ENCODE data around the gene SLC22A3.
"Not testable (repeated sequence)": the region's sequence is repeated elsewhere in the genome, so short reads cannot be mapped to it uniquely, and the experiment has no call there.

SLC22A3 gene

DNA sequence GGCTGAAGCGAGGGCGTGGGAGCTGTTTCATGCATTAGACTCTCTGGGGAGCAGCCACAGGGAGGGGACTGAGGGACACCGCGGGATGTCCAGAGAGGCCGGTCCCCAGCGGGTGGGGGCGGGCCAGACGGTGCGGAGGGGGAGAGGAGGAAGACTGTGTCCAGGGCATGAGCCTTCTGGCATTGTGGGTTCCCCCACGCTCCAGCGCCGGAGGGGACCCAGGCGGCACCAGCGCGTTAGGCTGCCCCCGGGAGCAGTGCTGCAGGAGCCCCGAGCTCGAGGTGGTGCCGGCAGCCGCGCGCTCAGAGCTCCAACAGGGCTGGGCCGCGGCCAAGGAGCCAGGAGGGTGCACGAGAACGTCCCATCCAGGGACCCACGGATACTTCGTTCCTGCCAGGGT is 14.4 kb downstream of the SLC22A3 start:
- Histone ChIP-seq H3K4me3 (ENCODE audit: insufficient read length, low read depth) (no peak overlapping the region), H3K4me1 (ENCODE audit: insufficient read depth, insufficient read length) (no peaks in the 10 kb centered on the region), H3K36me3 (ENCODE audit: insufficient read depth, insufficient read length, low read length) (no peaks in the 10 kb centered on the region), H3K9ac (ENCODE audit: insufficient read length, low read depth) (no peak overlapping the region), H3K27me3 (ENCODE audit: insufficient read depth, insufficient read length) (no peaks in the 10 kb centered on the region), H3K9me3 (ENCODE audit: insufficient read depth, low read length) (no peaks in the 10 kb centered on the region)
- DNase-seq (ENCODE audit: low read depth, low spot score): no peak
- TF ChIP-seq YY1 (IDR thresholded peaks at IDR 0.05; ENCODE audit: insufficient read depth, insufficient read length): no peak
- no peak for TF ChIP-seq ZNF274 (IDR thresholded peaks at IDR 0.05; ENCODE audit: low read depth, low read length)
- no peak for TF ChIP-seq SUZ12 (IDR thresholded peaks at IDR 0.05; ENCODE audit: extremely low read depth, insufficient read depth, insufficient read length)

DNA sequence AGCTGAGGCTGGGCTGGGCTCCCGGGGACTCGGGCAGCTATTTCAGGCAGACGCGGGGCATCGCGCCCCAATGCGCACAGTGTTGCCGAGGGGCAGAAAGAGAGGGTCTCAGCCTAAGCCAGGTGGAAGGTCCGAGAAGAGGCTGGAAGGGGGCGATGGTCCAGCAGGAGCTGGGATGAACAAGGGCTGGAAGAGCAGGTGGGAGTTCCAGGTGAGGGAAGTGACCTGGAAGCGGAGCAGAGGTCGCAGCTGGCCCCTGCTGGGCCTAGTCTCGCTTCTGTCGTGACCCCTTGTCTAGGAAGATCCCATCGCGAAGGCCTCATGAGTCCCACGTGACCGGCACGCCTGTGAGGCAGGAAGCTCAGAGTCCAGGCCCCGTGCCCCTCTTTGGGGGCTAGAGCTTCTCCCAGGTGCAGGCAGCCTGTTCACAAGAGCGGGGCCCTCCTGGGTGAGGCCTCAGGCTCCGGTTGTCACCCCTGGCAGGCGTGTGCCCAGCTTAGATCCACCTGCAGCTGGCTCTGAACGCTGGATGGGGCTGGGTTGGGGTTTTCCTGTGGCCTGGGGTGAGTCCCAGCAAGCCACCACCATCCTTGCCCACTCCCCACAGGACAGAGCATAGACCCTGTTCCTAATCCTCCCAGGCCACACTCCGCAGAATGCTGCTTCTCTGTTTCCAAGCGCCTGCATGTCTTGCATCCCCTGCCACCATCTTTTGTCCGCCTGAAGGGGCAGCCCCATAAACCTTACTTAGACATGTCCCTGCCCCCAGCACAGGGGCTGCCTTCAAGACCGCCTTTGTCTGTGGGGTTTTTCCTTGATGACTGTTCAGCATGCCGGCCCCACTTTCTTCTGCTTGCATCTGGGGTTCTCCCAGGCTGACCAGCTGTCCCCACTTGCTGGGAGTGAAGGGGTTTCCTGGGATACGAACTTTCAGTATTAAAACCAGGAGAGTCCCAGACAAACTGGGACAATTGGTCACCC is 15.1 kb downstream of the SLC22A3 start:
- Histone ChIP-seq H3K27me3 (ENCODE audit: insufficient read depth, insufficient read length) (no peaks in the 10 kb centered on the region), H3K9me3 (ENCODE audit: insufficient read depth, low read length) (no peaks in the 10 kb centered on the region), H3K9ac (ENCODE audit: insufficient read length, low read depth) (no peak overlapping the region), H3K4me3 (ENCODE audit: insufficient read length, low read depth) (no peak overlapping the region), H3K4me1 (ENCODE audit: insufficient read depth, insufficient read length) (no peaks in the 10 kb centered on the region), H3K36me3 (ENCODE audit: insufficient read depth, insufficient read length, low read length) (no peaks in the 10 kb centered on the region)
- TF ChIP-seq ZNF274 (IDR thresholded peaks at IDR 0.05; ENCODE audit: low read depth, low read length) (no peak), SUZ12 (IDR thresholded peaks at IDR 0.05; ENCODE audit: extremely low read depth, insufficient read depth, insufficient read length) (no peak), YY1 (IDR thresholded peaks at IDR 0.05; ENCODE audit: insufficient read depth, insufficient read length) (no peak)
- DNase-seq (ENCODE audit: low read depth, low spot score): no peak

DNA sequence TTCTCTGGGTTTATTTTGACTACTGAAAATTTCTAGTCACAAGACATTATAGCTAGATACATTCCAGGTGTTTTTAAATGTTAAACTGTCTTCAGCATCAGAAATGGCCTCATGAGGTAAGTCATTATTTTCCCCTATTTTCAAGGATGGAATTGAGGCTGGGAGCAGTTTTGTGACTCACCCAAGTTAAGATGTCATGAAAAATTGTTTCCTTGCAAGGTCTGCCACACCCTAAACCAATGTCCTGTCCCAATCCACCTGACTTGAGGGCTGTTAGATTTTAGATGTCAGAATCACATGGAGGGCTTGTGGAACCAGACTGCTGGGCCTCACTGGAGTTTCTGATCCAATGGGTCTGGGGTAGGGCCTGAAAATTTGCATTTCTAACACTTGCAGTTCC is 16.9 kb downstream of the SLC22A3 start:
- H3K9ac ChIP-seq (ENCODE audit: insufficient read length, low read depth): no peak overlapping the region
- no peaks in the 10 kb centered on the region for H3K27me3 ChIP-seq (ENCODE audit: insufficient read depth, insufficient read length)
- DNase-seq (ENCODE audit: low read depth, low spot score): no peak
- H3K4me1 ChIP-seq (ENCODE audit: insufficient read depth, insufficient read length): no peaks in the 10 kb centered on the region
- no peaks in the 10 kb centered on the region for H3K36me3 ChIP-seq (ENCODE audit: insufficient read depth, insufficient read length, low read length)
- no peaks in the 10 kb centered on the region for H3K9me3 ChIP-seq (ENCODE audit: insufficient read depth, low read length)
- no peak overlapping the region for H3K4me3 ChIP-seq (ENCODE audit: insufficient read length, low read depth)
- no peak for TF ChIP-seq SUZ12 (IDR thresholded peaks at IDR 0.05; ENCODE audit: extremely low read depth, insufficient read depth, insufficient read length)
- TF ChIP-seq YY1 (IDR thresholded peaks at IDR 0.05; ENCODE audit: insufficient read depth, insufficient read length): no peak
- TF ChIP-seq ZNF274 (IDR thresholded peaks at IDR 0.05; ENCODE audit: low read depth, low read length): no peak

DNA sequence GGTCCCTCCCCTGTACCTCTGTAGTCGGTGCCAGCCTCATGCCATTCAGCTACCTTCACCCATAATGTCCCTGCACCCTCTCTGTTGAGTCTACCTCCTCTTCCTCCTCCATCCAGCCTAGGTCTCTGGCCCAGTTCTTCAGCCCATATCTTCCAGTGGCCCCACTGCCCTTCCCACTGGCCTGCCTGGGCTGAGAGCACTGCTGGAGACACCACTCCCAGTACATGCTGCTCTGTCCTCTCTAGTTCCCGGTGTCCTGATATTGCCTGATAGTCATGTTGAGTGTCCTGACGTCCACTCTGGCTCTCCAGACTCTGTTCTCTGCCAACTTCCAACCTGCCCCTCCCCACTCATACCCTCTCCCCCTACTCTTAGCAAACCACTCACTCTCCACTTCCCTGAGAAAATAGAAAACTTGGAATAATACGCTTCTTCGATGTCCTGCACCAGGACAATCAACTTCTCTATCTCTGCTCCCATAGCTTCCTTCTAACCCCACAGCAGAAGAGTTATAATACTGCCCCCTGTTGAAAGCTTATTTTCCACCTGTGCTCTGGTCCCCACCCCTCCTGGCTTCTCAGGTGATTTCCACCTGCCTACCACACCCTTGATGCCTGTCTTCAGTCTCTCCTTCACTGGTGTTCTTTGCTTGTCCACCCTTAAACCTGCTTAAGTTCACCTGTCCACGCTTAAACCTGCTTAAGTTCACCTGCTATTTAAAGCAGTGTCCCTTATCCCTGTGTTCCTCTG is 19.8 kb downstream of the SLC22A3 start:
- H3K27me3 ChIP-seq (ENCODE audit: insufficient read depth, insufficient read length): no peaks in the 10 kb centered on the region
- H3K4me1 ChIP-seq (ENCODE audit: insufficient read depth, insufficient read length): no peaks in the 10 kb centered on the region
- no peaks in the 10 kb centered on the region for H3K36me3 ChIP-seq (ENCODE audit: insufficient read depth, insufficient read length, low read length)
- H3K9ac ChIP-seq (ENCODE audit: insufficient read length, low read depth): no peak overlapping the region
- no peak overlapping the region for H3K4me3 ChIP-seq (ENCODE audit: insufficient read length, low read depth)
- no peaks in the 10 kb centered on the region for H3K9me3 ChIP-seq (ENCODE audit: insufficient read depth, low read length)
- no peak for TF ChIP-seq YY1 (IDR thresholded peaks at IDR 0.05; ENCODE audit: insufficient read depth, insufficient read length)
- no peak for TF ChIP-seq SUZ12 (IDR thresholded peaks at IDR 0.05; ENCODE audit: extremely low read depth, insufficient read depth, insufficient read length)
- TF ChIP-seq ZNF274 (IDR thresholded peaks at IDR 0.05; ENCODE audit: low read depth, low read length): no peak
- DNase-seq (ENCODE audit: low read depth, low spot score): no peak

DNA sequence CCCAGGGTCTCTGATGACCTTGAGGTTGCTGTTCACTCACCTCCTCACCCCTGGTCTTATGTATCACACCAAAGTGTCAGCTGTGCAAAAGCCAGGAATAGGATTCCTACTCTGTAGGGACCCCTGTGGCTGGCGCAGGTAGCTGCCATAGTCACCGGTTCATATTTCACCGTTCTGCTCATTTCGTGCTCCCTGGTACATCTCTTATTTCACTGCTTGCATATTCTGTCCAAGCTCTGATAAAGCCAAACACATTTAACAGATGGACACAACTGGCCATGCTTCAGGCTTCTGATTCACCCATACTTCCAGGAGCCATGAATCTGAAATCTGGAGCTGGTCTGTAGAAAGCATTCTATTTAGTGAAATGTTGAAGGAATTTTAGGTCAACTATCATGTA is 20.5 kb downstream of the SLC22A3 start:
- Histone ChIP-seq H3K36me3 (ENCODE audit: insufficient read depth, insufficient read length, low read length) (no peaks in the 10 kb centered on the region), H3K9me3 (ENCODE audit: insufficient read depth, low read length) (no peaks in the 10 kb centered on the region), H3K9ac (ENCODE audit: insufficient read length, low read depth) (no peak overlapping the region), H3K27me3 (ENCODE audit: insufficient read depth, insufficient read length) (no peaks in the 10 kb centered on the region), H3K4me3 (ENCODE audit: insufficient read length, low read depth) (no peak overlapping the region), H3K4me1 (ENCODE audit: insufficient read depth, insufficient read length) (no peaks in the 10 kb centered on the region)
- no peak for DNase-seq (ENCODE audit: low read depth, low spot score)
- TF ChIP-seq SUZ12 (IDR thresholded peaks at IDR 0.05; ENCODE audit: extremely low read depth, insufficient read depth, insufficient read length) (no peak), ZNF274 (IDR thresholded peaks at IDR 0.05; ENCODE audit: low read depth, low read length) (no peak), YY1 (IDR thresholded peaks at IDR 0.05; ENCODE audit: insufficient read depth, insufficient read length) (no peak)

DNA sequence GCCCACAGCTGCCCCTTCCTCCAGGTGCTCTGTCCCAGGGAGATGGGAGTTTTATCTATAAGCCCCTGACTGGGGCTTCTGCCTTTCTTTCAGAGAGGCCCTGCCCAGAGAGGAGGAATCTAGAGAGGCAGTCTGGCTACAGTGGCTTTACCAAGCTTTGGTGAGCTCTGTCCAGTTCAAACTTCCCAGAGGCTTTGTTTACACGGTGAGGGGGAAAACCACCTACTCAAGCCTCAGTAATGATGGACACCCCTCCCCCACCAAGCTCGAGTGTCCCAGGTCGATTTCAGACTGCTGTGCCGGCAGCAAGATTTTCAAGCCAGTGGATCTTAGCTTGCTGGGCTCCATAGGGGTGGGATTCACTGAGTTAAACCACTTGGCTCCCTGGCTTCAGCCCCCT is 25.4 kb downstream of the SLC22A3 start:
- H3K9me3 ChIP-seq (ENCODE audit: insufficient read depth, low read length): not testable (repeated sequence)

DNA sequence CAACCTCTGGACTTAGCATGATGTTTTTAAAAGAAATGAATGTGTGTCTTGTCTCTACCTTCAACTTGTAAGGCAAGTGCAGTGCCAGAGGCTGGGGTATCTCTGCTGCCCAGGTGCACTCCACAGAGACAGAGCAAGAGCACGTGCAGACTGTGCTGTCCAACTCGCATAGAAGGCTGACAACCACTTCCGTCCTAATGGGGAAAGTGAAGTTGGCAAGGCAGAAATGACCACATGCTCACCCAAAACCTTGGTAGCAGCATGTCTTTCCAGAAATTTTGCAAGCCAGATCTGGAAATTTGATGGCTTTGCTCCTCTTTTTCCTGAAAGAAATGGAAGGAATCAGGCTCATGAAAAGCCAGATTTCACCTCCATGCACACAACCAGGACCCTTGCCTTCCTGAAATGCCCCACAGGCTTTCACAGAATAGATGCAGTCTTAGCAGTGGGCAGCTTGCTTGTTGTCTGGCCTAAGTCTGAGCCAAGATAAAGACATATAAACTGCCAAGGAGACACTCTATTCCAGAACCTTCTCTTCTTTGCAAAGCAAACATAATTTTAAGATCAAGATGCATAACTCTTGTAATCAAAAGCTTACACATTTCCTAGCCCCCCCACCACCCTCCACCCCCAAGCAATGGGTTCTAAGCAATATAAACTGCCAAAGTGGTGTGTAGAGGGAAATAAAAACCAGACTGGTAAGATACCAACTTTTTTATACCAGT is 26.8 kb downstream of the SLC22A3 start:
- H3K4me1 ChIP-seq (ENCODE audit: insufficient read depth, insufficient read length): no peaks in the 10 kb centered on the region
- TF ChIP-seq ZNF274 (IDR thresholded peaks at IDR 0.05; ENCODE audit: low read depth, low read length) (no peak), SUZ12 (IDR thresholded peaks at IDR 0.05; ENCODE audit: extremely low read depth, insufficient read depth, insufficient read length) (no peak), YY1 (IDR thresholded peaks at IDR 0.05; ENCODE audit: insufficient read depth, insufficient read length) (no peak)
- no peak for DNase-seq (ENCODE audit: low read depth, low spot score)

More for the DNA sequence above, 25.4 kb downstream of the SLC22A3 start:
- H3K36me3 ChIP-seq (ENCODE audit: insufficient read depth, insufficient read length, low read length); H3K4me1 ChIP-seq (ENCODE audit: insufficient read depth, insufficient read length); H3K9ac ChIP-seq (ENCODE audit: insufficient read length, low read depth); H3K4me3 ChIP-seq (ENCODE audit: insufficient read length, low read depth); H3K27me3 ChIP-seq (ENCODE audit: insufficient read depth, insufficient read length); DNase-seq (ENCODE audit: low read depth, low spot score): not testable (repeated sequence)

More for the DNA sequence above, 26.8 kb downstream of the SLC22A3 start:
- no peaks in the 10 kb centered on the region for H3K36me3 ChIP-seq (ENCODE audit: insufficient read depth, insufficient read length, low read length)
- H3K4me3 ChIP-seq (ENCODE audit: insufficient read length, low read depth): no peak overlapping the region
- H3K9me3 ChIP-seq (ENCODE audit: insufficient read depth, low read length): no peaks in the 10 kb centered on the region
- no peak overlapping the region for H3K9ac ChIP-seq (ENCODE audit: insufficient read length, low read depth)
- H3K27me3 ChIP-seq (ENCODE audit: insufficient read depth, insufficient read length): no peaks in the 10 kb centered on the region
